ENCODE measurements around the gene SORCS2. TPM values are rescaled to one million over a fixed set of nuclear protein-coding genes. Genes with fewer than 3 reads are reported as not detected.
A peak's percentile ranks its signal among the peaks of the same experiment; 100 is the strongest.

The SORCS2 gene
- total and polyA plus RNA-seq, 2 of the 8 experiments (the other 6 are each of a cell fraction or from before 2014, with no cell fraction given) = 0.36 to 1.8 TPM

- H2AFZ ChIP-seq (ENCODE audit: low read length) = no peak overlapping the region
- H3K27me3 ChIP-seq (replicated peaks in 1 of 4; ENCODE audit: control insufficient read depth in 3 of 4, extremely low read depth in 1 of 4, insufficient read depth in 3 of 4, low read length in 3 of 4) = no peaks in the 10 kb centered on the region
- no peak overlapping the region for H4K8ac ChIP-seq (ENCODE audit: extremely low read depth, insufficient read depth, low read length)
- no peaks in the 10 kb centered on the region for H3K23me2 ChIP-seq (ENCODE audit: low read depth, low read length)
- H2BK12ac ChIP-seq (ENCODE audit: low read depth, low read length) = 0 out of 2 replicates have a peak overlapping the region, but pooled peaks have one; percentile 27
- no peaks in the 10 kb centered on the region for H3K36me3 ChIP-seq (ENCODE audit: control insufficient read depth in 2 of 4, insufficient read depth in 4 of 4, low read length in 3 of 4)
- WGBS, 2 experiments (ENCODE audit: extremely low coverage in 1 of 2, insufficient coverage in 1 of 2, insufficient read length in 1 of 2, insufficient replicate concordance in 2 of 2, low coverage in 1 of 2, low lambda C conversion rate in 2 of 2, missing lambda C conversion rate in 1 of 2) = 91% methylated on average over 23 of the region's 23 CpGs; no CpG with 5 or more reads in 1 of the 2 experiments
- no peak overlapping the region for H4K5ac ChIP-seq (ENCODE audit: insufficient read length, low read depth, low read length)
- H3K4me1 ChIP-seq (replicated peaks in 1 of 4; ENCODE audit: control insufficient read depth in 3 of 4, insufficient read depth in 4 of 4, low read length in 3 of 4) = peaks cover 0 to 24% (median 12%) of the 10 kb centered on the region in 4 experiments; a peak in 4 of 7 replicates
- H2BK20ac ChIP-seq (ENCODE audit: low read length) = no peak overlapping the region
- H3K79me1 ChIP-seq (ENCODE audit: low read depth, low read length) = no peaks in the 10 kb centered on the region
- no peak overlapping the region for H2BK15ac ChIP-seq (ENCODE audit: low read length)
- H3K4me2 ChIP-seq (ENCODE audit: insufficient read depth in 1 of 2, low read depth in 2 of 2, low read length in 2 of 2) = no peak overlapping the region
- H4K91ac ChIP-seq (replicated peaks; ENCODE audit: insufficient read length, low read length) = no peak overlapping the region
- H2BK5ac ChIP-seq (ENCODE audit: low read depth, low read length) = no peak overlapping the region
- no peak overlapping the region for H3K4me3 ChIP-seq (ENCODE audit: extremely low read depth in 1 of 4, insufficient read depth in 2 of 4, low read depth in 3 of 4, low read length in 4 of 4)
- ChIA-PET POLR2A (ENCODE audit: partially characterized antibody) (no interaction called here), CTCF (ENCODE audit: partially characterized antibody) (interaction anchor here (1.0 to 2.5 kb wide), 4 partner anchors 9 to 29 kb away, joined by 4 to 8 read pairs (median 6); no protein-coding TSS in a partner anchor)
- peak overlapping the region; percentile 19; the same call in 1 of the 2 replicates for H3K18ac ChIP-seq (ENCODE audit: extremely low read depth, low read length)
- H3K9me3 ChIP-seq (ENCODE audit: insufficient read depth in 2 of 2, low read depth in 1 of 2, low read length in 1 of 2) = no peaks in the 10 kb centered on the region
- no peak for DNase-seq (ENCODE audit: low read depth in 1 of 2, low spot score in 2 of 2)
- no peak for FAIRE-seq
- no peak overlapping the region for H3K23ac ChIP-seq (ENCODE audit: insufficient read length)
- H3K14ac ChIP-seq (ENCODE audit: insufficient read length) = no peak overlapping the region
- no peak overlapping the region for H3K56ac ChIP-seq (replicated peaks; ENCODE audit: insufficient read length, low read depth, low read length)
- no peaks in the 10 kb centered on the region for H4K20me1 ChIP-seq (replicated peaks in 1 of 2; ENCODE audit: control insufficient read depth in 1 of 2, insufficient read depth in 2 of 2, low read length in 2 of 2)
- no peaks in the 10 kb centered on the region for H3K79me2 ChIP-seq (ENCODE audit: control insufficient read depth in 1 of 2, insufficient read depth in 2 of 2, low read length in 2 of 2)
- 0 out of 2 replicates have a peak overlapping the region, but pooled peaks have one; percentile 13 for H2AK5ac ChIP-seq (ENCODE audit: low read depth, low read length)
- H3K4ac ChIP-seq (replicated peaks; ENCODE audit: insufficient read length, low read depth, low read length) = no peak overlapping the region
- H3K9ac ChIP-seq (replicated peaks in 1 of 4; ENCODE audit: extremely low read depth in 1 of 4, low read depth in 3 of 4, low read length in 3 of 4) = no peak overlapping the region
- no peak overlapping the region for H3K27ac ChIP-seq (ENCODE audit: low read depth, low read length)
- H2BK120ac ChIP-seq (replicated peaks; ENCODE audit: low read depth, low read length) = no peak overlapping the region
- no peak for TF ChIP-seq RFX5 (IDR thresholded peaks at IDR 0.05; ENCODE audit: borderline replicate concordance, low read depth, low read length)
- no peak for TF ChIP-seq TCF12 (IDR thresholded peaks at IDR 0.05; ENCODE audit: low read depth, low read length)
- TF ChIP-seq CBX8 (IDR thresholded peaks at IDR 0.05; ENCODE audit: borderline replicate concordance, low read depth, low read length) = no peak
- TF ChIP-seq POU5F1 (IDR thresholded peaks at IDR 0.05; ENCODE audit: low read depth, low read length) = no peak
- TF ChIP-seq EZH2 (IDR thresholded peaks at IDR 0.05; ENCODE audit: low read depth, low read length, severe bottlenecking) = no peak
- TF ChIP-seq CTBP2 (IDR thresholded peaks at IDR 0.05; ENCODE audit: borderline replicate concordance, insufficient read depth, insufficient read length, low read length) = no peak
- TF ChIP-seq MAX (IDR thresholded peaks at IDR 0.05) = no peak
- TF ChIP-seq SIX5 (IDR thresholded peaks at IDR 0.05; ENCODE audit: low read depth, low read length) = no peak
- TF ChIP-seq USF2 (IDR thresholded peaks at IDR 0.05; ENCODE audit: low read length) = no peak
These were observed 240.4 kb downstream of the SORCS2 start for GRCh38 chr4:7432531-7433375.
